Measurements from ENCODE around the gene MLEC.

Gene MLEC

GRCh38 chr12:120736404-120737331 is 49.7 kb downstream of the MLEC start:
- no peak for DNase-seq (ENCODE audit: low read depth)
- TF ChIP-seq CTCF (conservative IDR thresholded peaks at IDR 0.05; ENCODE audit: low read depth, low read length): no peak
- no peak overlapping the region for H3K4me3 ChIP-seq (ENCODE audit: low read length)

GRCh38 chr12:120737557-120738251 is 50.8 kb downstream of the MLEC start:
- TF ChIP-seq CTCF (conservative IDR thresholded peaks at IDR 0.05; ENCODE audit: low read depth, low read length): peak; percentile 34
- H3K4me3 ChIP-seq (ENCODE audit: low read length): no peak overlapping the region
- DNase-seq (ENCODE audit: low read depth): no peak

- DNase-seq (ENCODE audit: low read depth): no peak
- H3K4me3 ChIP-seq (ENCODE audit: low read length): no peak overlapping the region
- TF ChIP-seq CTCF (conservative IDR thresholded peaks at IDR 0.05; ENCODE audit: low read depth, low read length): no peak
These were observed 51.5 kb downstream of the MLEC start for GRCh38 chr12:120738252-120739030.

GRCh38 chr12:120739031-120739762 is 52.2 kb downstream of the MLEC start:
- no peak overlapping the region for H3K4me3 ChIP-seq (ENCODE audit: low read length)
- TF ChIP-seq CTCF (conservative IDR thresholded peaks at IDR 0.05; ENCODE audit: low read depth, low read length): no peak
- no peak for DNase-seq (ENCODE audit: low read depth)

- no peak for TF ChIP-seq CTCF (conservative IDR thresholded peaks at IDR 0.05; ENCODE audit: low read depth, low read length)
- H3K4me3 ChIP-seq (ENCODE audit: low read length): no peak overlapping the region
- DNase-seq (ENCODE audit: low read depth): no peak
These were observed 53.1 kb downstream of the MLEC start for GRCh38 chr12:120739821-120740613.

GRCh38 chr12:120740871-120741270 is 53.9 kb downstream of the MLEC start:
- TF ChIP-seq CTCF (conservative IDR thresholded peaks at IDR 0.05; ENCODE audit: low read depth, low read length): no peak
- no peak for DNase-seq (ENCODE audit: low read depth)
- H3K4me3 ChIP-seq (ENCODE audit: low read length): no peak overlapping the region

All from retinal pigment epithelial cell (primary cell).